COLO668 (cell line): ENCODE results near the gene BZW1.

Experiments used
- DNase-seq: peaks from one replicate; lab custom pipeline; 2025; ENCODE audit not compliant: unreplicated experiment; lab: John Stamatoyannopoulos, UW

BZW1 gene

GRCh38 chr2:200829258-200829655 is 17.5 kb downstream of the BZW1 start:
- DNase-seq: no peak

GRCh38 chr2:200834701-200835100 is 23.0 kb downstream of the BZW1 start:
- DNase-seq: no peak

DNA sequence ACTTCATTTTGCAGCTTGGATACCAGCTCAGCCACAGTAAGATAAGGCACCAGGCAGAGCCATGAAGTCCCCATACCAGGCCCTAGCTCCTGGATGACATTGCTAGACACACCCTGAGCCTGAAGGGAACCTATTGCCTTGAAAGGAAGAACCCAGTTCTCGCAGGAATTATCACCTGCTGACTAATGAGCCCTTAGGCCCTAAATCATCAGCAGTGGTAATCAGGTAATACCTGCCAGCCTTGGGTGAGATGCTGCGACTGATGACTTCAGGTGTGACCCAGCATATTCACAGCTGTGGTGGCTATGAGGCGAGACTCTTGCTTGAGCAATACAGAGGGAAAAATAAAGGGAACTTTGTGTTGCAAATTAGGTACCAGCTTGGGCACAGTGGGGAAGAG is 27.8 kb downstream of the BZW1 start:
- no peak for DNase-seq

DNA sequence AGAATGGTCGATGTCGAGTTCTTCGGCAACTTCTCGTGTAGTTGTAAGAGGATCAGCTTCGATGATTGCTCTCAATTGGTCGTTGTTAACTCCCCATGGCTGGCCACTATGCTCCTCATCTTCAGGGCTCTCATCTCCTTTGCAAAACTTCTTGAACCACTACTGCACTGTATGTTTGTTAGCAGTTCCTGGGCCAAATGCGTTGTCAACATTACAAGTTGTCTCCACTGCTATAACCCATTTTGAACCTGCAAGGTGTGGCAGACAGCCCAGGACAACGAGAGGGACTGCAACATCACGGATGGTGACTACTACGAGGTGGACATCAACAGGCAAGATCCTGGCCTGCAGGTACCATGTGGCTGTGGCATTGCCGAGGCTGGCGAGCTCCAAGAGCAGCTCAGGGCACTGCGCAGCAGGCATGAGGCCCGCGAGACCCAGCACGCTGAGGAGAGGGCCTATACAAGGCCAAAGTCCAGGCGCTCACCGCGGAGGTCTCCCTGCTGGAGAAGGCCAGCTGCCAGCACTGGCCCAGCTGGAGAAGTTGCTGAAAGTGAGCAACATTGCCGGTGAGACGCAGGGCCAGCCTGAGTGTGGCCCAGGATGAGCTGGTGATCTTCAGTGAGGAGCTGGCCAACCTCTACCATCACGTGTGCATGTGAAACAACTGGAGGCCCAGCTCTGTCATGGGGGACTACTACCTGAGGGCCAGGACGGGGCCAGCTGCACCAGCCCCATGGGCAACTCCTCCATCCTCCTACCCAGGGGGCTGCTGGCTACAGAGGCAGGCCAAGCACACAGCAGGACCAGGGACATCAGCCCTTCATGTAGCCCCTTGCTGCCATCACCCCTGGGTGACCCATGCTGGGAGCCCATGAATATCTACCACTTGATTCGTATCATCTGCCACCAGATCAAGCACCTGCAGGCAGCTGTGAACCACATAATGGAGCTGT is 32.6 kb downstream of the BZW1 start:
- DNase-seq: no peak

DNA sequence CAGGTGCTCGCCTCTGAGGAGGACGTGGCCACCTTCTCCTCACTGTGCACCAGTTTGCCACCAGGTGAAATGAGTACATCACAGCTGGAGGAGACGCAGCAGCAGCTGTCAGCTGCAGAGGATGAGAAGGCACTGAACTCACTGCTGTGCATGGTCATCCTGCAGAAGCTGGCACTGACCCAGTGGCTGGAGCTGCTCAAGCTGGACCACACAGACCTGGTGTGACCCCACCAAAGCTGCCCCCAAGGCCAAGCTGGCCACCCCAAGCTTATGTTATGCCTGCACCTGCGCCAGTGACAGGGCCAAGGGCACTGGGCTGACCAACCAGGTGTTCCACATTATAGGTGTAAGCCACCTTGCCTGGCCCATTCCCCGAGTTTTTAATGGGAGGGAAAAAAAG is 33.5 kb downstream of the BZW1 start:
- no peak for DNase-seq

DNA sequence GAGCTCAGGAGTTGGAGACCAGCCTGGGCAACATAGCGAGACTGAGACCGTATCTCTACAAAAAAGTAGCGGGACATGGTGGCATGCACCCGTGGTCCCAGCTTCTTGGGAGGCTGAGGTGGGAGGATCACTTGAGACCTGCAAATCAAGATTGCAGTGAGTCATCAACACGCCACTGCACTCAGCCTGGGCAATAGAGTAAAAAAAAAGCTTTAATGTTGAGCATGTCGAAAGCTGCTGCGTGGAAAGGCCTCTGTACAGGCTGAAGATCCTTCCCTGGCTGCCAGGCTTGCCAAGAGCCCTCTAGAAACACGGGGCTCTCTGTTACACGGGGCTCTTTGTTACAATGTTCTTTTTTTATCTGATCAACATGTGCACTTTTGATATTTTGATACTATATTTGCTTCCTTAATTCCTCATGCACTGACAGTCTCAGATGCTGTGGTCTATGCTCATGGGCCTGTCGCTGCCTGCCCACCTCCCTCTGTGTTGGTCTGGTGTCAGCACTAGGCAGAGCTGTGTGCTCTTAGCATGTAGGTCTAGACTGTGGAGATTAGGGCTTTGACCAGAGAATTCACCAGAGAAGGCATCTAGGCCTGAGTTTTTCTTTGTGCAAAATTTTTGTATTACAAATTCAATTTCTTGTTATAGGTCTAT is 34.1 kb downstream of the BZW1 start:
- DNase-seq: no peak

GRCh38 chr2:200847269-200847668 is 35.6 kb downstream of the BZW1 start:
- no peak for DNase-seq

DNA sequence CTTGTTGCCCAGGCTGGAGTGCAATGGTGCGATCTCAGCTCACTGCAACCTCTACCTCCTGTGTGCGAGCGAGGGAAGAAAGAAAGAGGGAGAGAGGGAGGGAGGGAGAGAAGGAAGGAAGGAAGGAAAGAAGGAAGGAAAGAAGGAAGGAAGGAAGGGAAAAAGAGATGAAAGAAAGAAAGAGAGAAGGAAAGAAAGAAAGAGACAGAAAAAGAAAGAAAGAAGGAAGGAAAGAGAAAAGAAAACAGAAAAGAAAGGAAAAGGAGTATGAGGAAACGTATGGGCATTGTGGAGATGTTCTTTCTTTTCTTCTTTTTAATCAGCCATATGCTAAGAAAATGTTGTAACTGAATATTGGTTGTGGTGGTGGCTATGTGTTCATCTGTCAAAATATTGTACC is 36.2 kb downstream of the BZW1 start:
- DNase-seq: no peak

- DNase-seq: no peak
Measured at GRCh38 chr2:200850512-200851256, 39.0 kb downstream of the BZW1 start.

- DNase-seq: no peak
Measured at GRCh38 chr2:200851398-200852248, 39.9 kb downstream of the BZW1 start.

- no peak for DNase-seq
Measured at GRCh38 chr2:200852605-200853004, 40.9 kb downstream of the BZW1 start.

DNA sequence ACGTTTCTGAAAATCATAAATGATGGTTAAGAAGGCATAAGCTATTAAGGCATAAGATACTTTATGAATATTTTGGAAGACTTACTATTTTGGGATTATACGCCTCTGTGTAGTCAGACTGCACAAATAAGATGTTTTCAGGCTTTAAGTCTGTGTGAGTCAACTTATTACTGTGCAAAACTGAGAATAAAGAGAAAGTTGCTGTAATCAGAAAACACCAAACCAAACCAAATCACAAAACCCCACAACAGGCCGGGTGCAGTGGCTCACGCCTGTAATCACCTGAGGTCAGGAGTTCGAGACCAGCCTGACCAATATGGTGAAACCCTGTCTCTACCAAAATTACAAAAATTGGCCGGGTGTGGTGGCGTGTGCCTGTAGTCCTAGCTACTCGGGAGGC is 45.1 kb downstream of the BZW1 start:
- no peak for DNase-seq

- no peak for DNase-seq
Measured at GRCh38 chr2:200860092-200860795, 48.5 kb downstream of the BZW1 start.

GRCh38 chr2:200861617-200862155 is 50.0 kb downstream of the BZW1 start:
- no peak for DNase-seq

- peak; percentile 21 for DNase-seq
Measured at GRCh38 chr2:200862532-200863000, 50.9 kb downstream of the BZW1 start.

DNA sequence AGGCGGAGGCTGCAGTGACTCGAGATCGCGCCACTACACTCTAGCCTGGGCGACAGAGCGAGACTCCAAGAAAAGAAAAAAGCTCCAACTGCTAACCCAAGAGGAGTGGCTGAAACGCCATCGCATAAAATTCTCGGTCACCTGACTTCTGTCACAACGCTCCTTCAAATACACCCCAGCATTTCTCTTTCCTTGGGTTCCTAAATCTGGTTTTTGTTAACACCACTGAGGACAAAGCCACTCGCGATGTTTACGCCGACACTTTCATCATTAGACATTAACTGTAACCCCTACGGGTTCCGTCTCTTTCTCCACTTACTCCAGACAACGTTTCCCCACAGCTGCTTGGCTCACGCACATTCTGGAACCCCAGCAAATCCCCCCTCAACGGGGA is 52.1 kb downstream of the BZW1 start:
- DNase-seq: peak; percentile 30

DNA sequence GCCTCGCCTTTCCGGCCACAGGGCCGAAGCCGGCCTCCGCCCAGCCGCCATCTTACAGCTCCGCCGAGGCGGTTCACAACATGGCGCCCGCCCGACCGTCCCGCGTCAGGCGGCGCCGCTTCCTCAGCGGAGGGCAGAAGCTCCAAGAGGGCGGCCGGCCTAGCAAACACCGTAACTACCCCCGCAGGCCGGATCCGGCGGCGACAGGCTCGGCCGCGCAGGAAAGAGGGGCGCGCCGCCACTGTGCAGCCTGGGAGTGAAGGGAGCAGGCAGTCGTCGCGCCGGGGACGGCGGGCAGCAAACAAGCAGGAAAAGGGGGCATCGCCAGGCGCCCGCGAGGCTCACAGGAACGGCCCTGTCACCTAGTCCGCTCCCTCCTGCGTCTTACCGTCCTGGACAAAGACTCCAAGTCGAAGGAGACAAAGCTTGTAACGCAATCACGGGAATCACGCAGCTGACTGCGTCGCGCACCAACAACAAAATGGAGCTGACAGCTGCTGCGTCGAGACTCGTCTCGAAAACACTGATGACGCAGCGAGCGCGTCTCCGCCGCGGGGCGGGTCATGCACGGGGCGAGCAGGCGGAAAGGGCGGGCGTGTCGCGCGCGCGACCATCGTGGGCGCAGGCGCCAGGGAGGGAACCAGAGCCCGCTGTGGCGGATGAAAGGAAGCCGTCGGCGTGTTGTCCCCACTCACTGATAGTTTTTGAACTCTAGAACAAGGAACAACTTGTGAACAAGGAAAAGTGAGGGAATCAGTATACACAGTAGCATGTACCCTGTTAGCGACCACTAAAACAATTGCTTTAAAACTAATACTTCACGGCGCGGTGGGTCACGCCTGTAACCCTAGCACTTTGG is 52.7 kb downstream of the BZW1 start, which contains the start of gene CLK1:
TSS of gene CLK1 (minus strand) at position 483 of the 859 bp plus-strand sequence. CDS start 2,796 bp downstream, outside the sequence.
- peak; percentile 97 for DNase-seq

DNA sequence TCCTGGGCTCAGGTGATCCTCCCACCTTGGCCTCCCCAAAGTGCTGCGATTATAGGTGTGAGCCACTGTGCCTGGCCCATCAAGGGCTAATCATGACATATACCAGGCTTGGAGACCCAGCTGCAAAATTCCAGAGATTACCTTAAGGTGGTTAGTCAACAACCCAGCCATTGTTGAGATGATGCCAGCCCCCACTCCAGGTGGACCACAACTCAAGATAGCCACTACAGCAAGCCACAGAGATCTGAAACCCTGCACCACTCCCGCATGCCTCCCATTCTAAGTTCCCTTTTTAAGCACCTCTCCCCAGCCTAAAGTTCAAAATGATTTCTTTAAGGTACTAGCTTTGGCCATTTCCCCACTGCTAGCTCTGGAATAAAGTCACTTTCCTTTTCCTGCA is 57.3 kb downstream of the BZW1 start:
- DNase-seq: no peak

GRCh38 chr2:200871151-200871550 is 59.4 kb downstream of the BZW1 start:
- DNase-seq: no peak
